ENCODE data around the gene CD151.
A peak's percentile ranks its signal among the peaks of the same experiment; 100 is the strongest.

DNA sequence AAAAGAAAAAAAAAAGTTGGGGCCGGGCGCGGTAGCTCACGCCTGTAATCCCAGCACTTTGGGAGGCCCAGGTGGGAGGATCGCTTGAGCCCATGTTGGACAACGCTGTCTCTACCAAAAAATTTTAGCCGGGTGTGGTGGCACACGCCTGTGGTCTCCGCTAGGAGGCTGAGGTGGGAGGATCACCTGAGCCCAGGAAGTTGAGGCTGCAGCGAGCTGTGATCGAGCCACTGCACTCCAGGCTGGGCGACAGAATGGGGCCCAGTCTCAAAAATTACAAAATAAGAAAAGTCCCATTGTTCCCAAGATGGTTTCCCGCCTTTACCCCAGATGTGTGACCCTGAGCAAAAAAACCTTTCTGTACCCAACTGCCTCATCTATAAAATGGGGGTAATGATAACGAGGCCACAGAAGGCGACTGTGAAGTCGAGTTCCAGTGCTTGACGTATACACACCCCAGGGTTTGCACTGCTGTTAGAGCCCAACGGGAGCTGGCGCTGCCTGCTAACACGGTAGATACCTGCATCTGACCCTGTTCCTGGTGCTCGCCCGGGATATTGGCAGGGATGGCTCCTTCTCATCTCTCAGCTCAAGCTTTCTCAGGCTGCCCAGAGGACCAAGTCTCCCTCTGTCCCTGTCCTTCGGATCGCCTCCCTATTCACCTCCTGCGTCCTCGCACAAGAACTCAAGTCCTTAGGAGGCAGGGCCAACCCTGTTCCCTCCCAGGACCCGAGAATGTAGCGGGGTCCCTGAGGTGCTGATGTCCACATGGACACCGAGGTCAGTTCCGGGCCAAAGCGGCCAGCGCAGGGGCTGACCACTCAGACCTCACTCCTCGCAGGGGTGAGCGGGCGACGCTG is 24.1 kb upstream of the CD151 start:
- TF ChIP-seq, protein P1, sequence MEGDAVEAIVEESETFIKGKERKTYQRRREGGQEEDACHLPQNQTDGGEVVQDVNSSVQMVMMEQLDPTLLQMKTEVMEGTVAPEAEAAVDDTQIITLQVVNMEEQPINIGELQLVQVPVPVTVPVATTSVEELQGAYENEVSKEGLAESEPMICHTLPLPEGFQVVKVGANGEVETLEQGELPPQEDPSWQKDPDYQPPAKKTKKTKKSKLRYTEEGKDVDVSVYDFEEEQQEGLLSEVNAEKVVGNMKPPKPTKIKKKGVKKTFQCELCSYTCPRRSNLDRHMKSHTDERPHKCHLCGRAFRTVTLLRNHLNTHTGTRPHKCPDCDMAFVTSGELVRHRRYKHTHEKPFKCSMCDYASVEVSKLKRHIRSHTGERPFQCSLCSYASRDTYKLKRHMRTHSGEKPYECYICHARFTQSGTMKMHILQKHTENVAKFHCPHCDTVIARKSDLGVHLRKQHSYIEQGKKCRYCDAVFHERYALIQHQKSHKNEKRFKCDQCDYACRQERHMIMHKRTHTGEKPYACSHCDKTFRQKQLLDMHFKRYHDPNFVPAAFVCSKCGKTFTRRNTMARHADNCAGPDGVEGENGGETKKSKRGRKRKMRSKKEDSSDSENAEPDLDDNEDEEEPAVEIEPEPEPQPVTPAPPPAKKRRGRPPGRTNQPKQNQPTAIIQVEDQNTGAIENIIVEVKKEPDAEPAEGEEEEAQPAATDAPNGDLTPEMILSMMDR (conservative IDR thresholded peaks at IDR 0.05; ENCODE audit: low read length), result peak; percentile 57; the same call in 1 of the 2 replicates
- TF ChIP-seq EZH2phosphoT487 (IDR thresholded peaks at IDR 0.05; ENCODE audit: borderline replicate concordance, low read depth, low read length), result no peak
